OCI-LY3 (cell line): Measurements from ENCODE around the gene HNF1B.

Source experiments
- EZH2phosphoT487 ChIP-seq: fragments of 200-600 bp; shearing (Covaris generic); IDR thresholded peaks from 2 replicates; pipeline ENCODE4 v1.6.1; 2018; ENCODE audit warnings: antibody characterized with exemption, mixed run types, low read depth
- TF ChIP-seq, protein P1 (sequence below): fragments of 200-600, 300-600 bp; sonication (generic); IDR thresholded peaks from 2 replicates; pipeline ENCODE4 v1.5.1; 2014; ENCODE audit warnings: antibody characterized with exemption, low read length, low read depth

DNA sequence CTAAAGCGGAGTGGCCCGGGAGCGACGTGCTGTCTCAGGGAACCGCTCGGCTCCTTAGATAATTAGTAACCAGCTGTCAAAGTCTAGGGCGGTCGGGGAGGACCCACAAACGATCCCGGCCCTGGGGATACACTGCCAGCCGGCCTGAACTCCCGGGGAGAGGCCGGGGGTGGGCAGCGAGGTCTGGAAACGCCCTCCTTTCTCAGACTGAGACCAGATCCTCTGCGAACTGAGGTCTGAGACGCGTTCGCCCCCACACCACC, 1.3 kb downstream of the HNF1B start:
- TF ChIP-seq, protein P1, sequence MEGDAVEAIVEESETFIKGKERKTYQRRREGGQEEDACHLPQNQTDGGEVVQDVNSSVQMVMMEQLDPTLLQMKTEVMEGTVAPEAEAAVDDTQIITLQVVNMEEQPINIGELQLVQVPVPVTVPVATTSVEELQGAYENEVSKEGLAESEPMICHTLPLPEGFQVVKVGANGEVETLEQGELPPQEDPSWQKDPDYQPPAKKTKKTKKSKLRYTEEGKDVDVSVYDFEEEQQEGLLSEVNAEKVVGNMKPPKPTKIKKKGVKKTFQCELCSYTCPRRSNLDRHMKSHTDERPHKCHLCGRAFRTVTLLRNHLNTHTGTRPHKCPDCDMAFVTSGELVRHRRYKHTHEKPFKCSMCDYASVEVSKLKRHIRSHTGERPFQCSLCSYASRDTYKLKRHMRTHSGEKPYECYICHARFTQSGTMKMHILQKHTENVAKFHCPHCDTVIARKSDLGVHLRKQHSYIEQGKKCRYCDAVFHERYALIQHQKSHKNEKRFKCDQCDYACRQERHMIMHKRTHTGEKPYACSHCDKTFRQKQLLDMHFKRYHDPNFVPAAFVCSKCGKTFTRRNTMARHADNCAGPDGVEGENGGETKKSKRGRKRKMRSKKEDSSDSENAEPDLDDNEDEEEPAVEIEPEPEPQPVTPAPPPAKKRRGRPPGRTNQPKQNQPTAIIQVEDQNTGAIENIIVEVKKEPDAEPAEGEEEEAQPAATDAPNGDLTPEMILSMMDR = no peak
- no peak for TF ChIP-seq EZH2phosphoT487
